Heart right ventricle (tissue), 16 donors: ENCODE measurements around the gene ATP2B2. TPM values are rescaled to one million over a fixed set of nuclear protein-coding genes. Genes with fewer than 3 reads are reported as not detected.

ENCODE experiments used
- ATAC-seq, 8 donors: fragments of 200-7000 bp; cut with Tn5 transposase; one replicate each; pipeline ENCODE4 v1.9.1; 2020; ENCODE audit warnings: mild to moderate bottlenecking in 8 of 8, moderate library complexity in 8 of 8, moderate number of reproducible peaks in 1 of 8
- DNase-seq, 2 donors: peaks; one replicate each; pipeline ENCODE4 v3.0.0-alpha.2; 2020
- H3K27ac ChIP-seq, 10 donors: fragments of 200-600 bp; sonication (generic) in 2 of 10; one replicate each; pipeline versions ENCODE4 v1.5.0 to v1.8.0; 2020 to 2022; ENCODE audit warnings: mild to moderate bottlenecking in 3 of 10
- H3K27me3 ChIP-seq, 7 donors: fragments of 200-600 bp; one replicate each; pipeline ENCODE4 v1.8.0; 2021 to 2022; ENCODE audit warnings: mild to moderate bottlenecking in 2 of 7
- H3K36me3 ChIP-seq, 9 donors: fragments of 200-600 bp; sonication (generic) in 1 of 9; one replicate each; pipeline versions ENCODE4 v1.5.0 to v1.8.0; 2020 to 2022; ENCODE audit warnings: mild to moderate bottlenecking in 2 of 9
- H3K4me1 ChIP-seq, 9 donors: fragments of 200-600 bp; sonication (generic) in 1 of 9; one replicate each; pipeline versions ENCODE4 v1.5.0 to v1.8.0; 2020 to 2022; ENCODE audit warnings: mild to moderate bottlenecking in 4 of 9
- H3K4me3 ChIP-seq, 10 donors: fragments of 200-600 bp; sonication (generic) in 2 of 10; one replicate each; pipeline versions ENCODE4 v1.5.0 to v1.8.0; 2020 to 2022; ENCODE audit warnings: mild to moderate bottlenecking in 7 of 10, moderate library complexity in 2 of 10
- H3K9me3 ChIP-seq, 11 donors: fragments of 200-600 bp in 10 of 11; sonication (generic) in 2 of 11; one replicate each; pipeline versions ENCODE4 v1.5.0 to v1.8.0; 2013 to 2022; ENCODE audit warnings: mild to moderate bottlenecking in 2 of 11, control low read depth in 1 of 11, moderate library complexity in 1 of 11
- CTCF ChIP-seq, 9 donors: fragments of 200-600 bp; sonication (generic) in 2 of 9; IDR thresholded peaks; one replicate each; pipeline versions ENCODE4 v1.5.0 to v1.8.0; 2021 to 2022; ENCODE audit warnings: antibody characterized with exemption in 9 of 9, mild to moderate bottlenecking in 5 of 9, moderate library complexity in 1 of 9
- WGBS, 2 donors: extraction: QIAGEN DNeasy Blood & Tissue Kit; methylation state at CpG; one replicate each; pipeline ENCODE4 v1.1.7; 2013; ENCODE audit warnings: inconsistent platforms in 1 of 2; 5-methylcytosine and 5-hydroxymethylcytosine counted together
- intact Hi-C, 10 donors: fragments of 100-400 bp; cut with DNase I; formaldehyde crosslinking; loops; one replicate each; pipeline versions ENCODE4 v1.11.1 to v1.14.2; 2022
- polyA plus RNA-seq, 2 donors: library from polyadenylated mRNA; stranded (reverse); fragments of 200-250 nt; gene quantifications; one replicate each; pipeline ENCODE4 v1.2.3, GENCODE V29; 2013
- total RNA-seq, 10 donors: library from RNA; stranded (reverse); fragmentation: NEBNext Ultra II Directional in 3 of 10; extraction: Animal tissue kit (Norgen Biotek cat#: 25700) in 3 of 10; gene quantifications; one replicate each; pipeline versions ENCODE4 v1.2.1 to v1.2.4, GENCODE V29; 2021 to 2023
- donor health status: Arrhythmogenic right ventricular cardiomyopathy.
- donor health status: ischemic (EF 13 %, LVEDD 7.1; RV severe dilation, severe dysfunction).
- donor health status: healthy with polysubstance abuse.
- donor health status: DM: no; HTN: yes; CAD: no.
- donor health status: DM: no; HTN: no; CAD: no.
- donor health status: ischemic (EF 25% LVEDD 6.9; RV normal size, moderate dysfunction).
- donor health status: ischemic (EF 25% LVEDD 5.7; RV mildly dilated, moderate dysfunction).
- donor health status: healthy.
- donor health status: DM: yes; HTN: yes; CAD: no.
- donor health status: Ischemic cardiomyopathy.
- donor health status: ischemic (EF 35%, LVEDD 5.7; RV mildly dilated, moderate dysfunction).
- donor health status: nonischemic (EF 11% LVEDD 7.7; RV severe dilation, severe dysfunction).
- donor health status: DM: yes; HTN: yes; CAD: no.
- donor health status: PGD.
- donor health status: ischemic (EF 29% LVEDD 5.4; RV normal size, mild dysfunction).
- donor health status: nonischemic (EF 23%, LVEDD 6.1; RV moderate dilation, normal function).

Gene ATP2B2
- total and polyA plus RNA-seq, 12 donors, result under 0.01 to 0.30 (median 0.11) TPM; not detected in 4

GRCh38 chr3:10381336-10381735 lies 124.0 kb downstream of the ATP2B2 start:
- H3K4me3 ChIP-seq, result no peak overlapping the region
- H3K4me1 ChIP-seq, result peaks cover 0 to 15% (median 10%) of the 10 kb centered on the region in 9 donors
- ATAC-seq (no peak), DNase-seq (no peak)
- 76 to 85% methylated on average over 4 of the region's 4 CpGs for WGBS, 2 donors
- H3K36me3 ChIP-seq, result no peaks in the 10 kb centered on the region
- peaks cover 0 to 7% (median 0%) of the 10 kb centered on the region in 11 donors for H3K9me3 ChIP-seq
- peaks cover 0 to 13% (median 0%) of the 10 kb centered on the region in 7 donors for H3K27me3 ChIP-seq
- intact Hi-C loops, result no loop called here
- H3K27ac ChIP-seq, result no peak overlapping the region
- no peak for TF ChIP-seq CTCF (IDR thresholded peaks at IDR 0.05)

GRCh38 chr3:10380906-10381305 lies 124.5 kb downstream of the ATP2B2 start:
- DNase-seq (no peak), ATAC-seq (no peak)
- Histone ChIP-seq H3K36me3 (no peaks in the 10 kb centered on the region), H3K4me3 (no peak overlapping the region), H3K27ac (no peak overlapping the region), H3K4me1 (peaks cover 0 to 16% (median 10%) of the 10 kb centered on the region in 9 donors), H3K9me3 (peaks cover 0 to 3% (median 0%) of the 10 kb centered on the region in 11 donors), H3K27me3 (peaks cover 0 to 13% (median 0%) of the 10 kb centered on the region in 7 donors)
- intact Hi-C loops, result no loop called here
- TF ChIP-seq CTCF (IDR thresholded peaks at IDR 0.05), result no peak
- WGBS, 2 donors, result 51 to 66% methylated on average over 3 of the region's 3 CpGs

- peaks cover 0 to 16% (median 10%) of the 10 kb centered on the region in 9 donors for H3K4me1 ChIP-seq
- no peak overlapping the region for H3K27ac ChIP-seq
- no peak for TF ChIP-seq CTCF (IDR thresholded peaks at IDR 0.05)
- H3K9me3 ChIP-seq, result no peaks in the 10 kb centered on the region
- no peaks in the 10 kb centered on the region for H3K36me3 ChIP-seq
- 87 to 91% methylated on average over 7 of the region's 7 CpGs for WGBS, 2 donors
- intact Hi-C loops, result no loop called here
- ATAC-seq (no peak), DNase-seq (no peak)
- peaks cover 0 to 8% (median 0%) of the 10 kb centered on the region in 7 donors for H3K27me3 ChIP-seq
- no peak overlapping the region for H3K4me3 ChIP-seq
Observed at GRCh38 chr3:10379961-10380360, 125.4 kb downstream of the ATP2B2 start.

- peaks cover 0 to 5% (median 0%) of the 10 kb centered on the region in 7 donors for H3K27me3 ChIP-seq
- peaks cover 0 to 16% (median 10%) of the 10 kb centered on the region in 9 donors for H3K4me1 ChIP-seq
- H3K9me3 ChIP-seq, result no peaks in the 10 kb centered on the region
- 88 to 89% methylated on average over 15 of the region's 15 CpGs for WGBS, 2 donors
- no peak overlapping the region for H3K27ac ChIP-seq
- intact Hi-C loops, result no loop called here
- DNase-seq (no peak), ATAC-seq (no peak)
- H3K4me3 ChIP-seq, result no peak overlapping the region
- TF ChIP-seq CTCF (IDR thresholded peaks at IDR 0.05), result no peak
- H3K36me3 ChIP-seq, result no peaks in the 10 kb centered on the region
Observed at GRCh38 chr3:10379161-10379560, 126.2 kb downstream of the ATP2B2 start.
